HCT116 (cell line): Measurements from ENCODE around the gene CMBL.
A peak's percentile ranks its signal among the peaks of the same experiment; 100 is the strongest.

Experiments
- ATF3 ChIP-seq: IDR thresholded peaks from 2 replicates; pipeline ENCODE4 v1.6.1; 2012
- CTCF ChIP-seq, 3 experiments: fragments of 200-600 bp in 1 of 3; sonication (generic) in 1 of 3; IDR thresholded peaks in 2 of 3; conservative IDR thresholded peaks in 1 of 3; 2 replicates each; pipeline ENCODE4 v1.5.1; 2012 to 2017; ENCODE audit warnings: low read depth in 2 of 3, low read length in 2 of 3, antibody characterized with exemption in 1 of 3, borderline replicate concordance in 1 of 3, control low read depth in 1 of 3, mild to moderate bottlenecking in 1 of 3, mixed read lengths in 1 of 3, mixed run types in 1 of 3, moderate library complexity in 1 of 3; ENCODE audit not compliant: insufficient read depth in 1 of 3
- ELF1 ChIP-seq: IDR thresholded peaks from 2 replicates; pipeline ENCODE4 v1.6.1; 2012; ENCODE audit warnings: low read depth, borderline replicate concordance
- EZH2 ChIP-seq: fragments of 200-600 bp; sonication (generic); IDR thresholded peaks from 2 replicates; pipeline ENCODE4 v1.6.1; 2017; ENCODE audit warnings: antibody characterized with exemption, mixed run types
- FOSL1 ChIP-seq: IDR thresholded peaks from 2 replicates; pipeline ENCODE4 v1.6.1; 2012; ENCODE audit warnings: low read depth
- JUND ChIP-seq: IDR thresholded peaks from 2 replicates; pipeline ENCODE4 v1.6.1; 2012
- MAX ChIP-seq: IDR thresholded peaks from 2 replicates; pipeline ENCODE4 v1.6.1; 2012
- POLR2A ChIP-seq: IDR thresholded peaks from 2 replicates; pipeline ENCODE4 v1.7.0; 2011; ENCODE audit warnings: borderline replicate concordance; ENCODE audit not compliant: insufficient read depth, insufficient read length; ENCODE audit errors: extremely low read depth
- REST ChIP-seq: IDR thresholded peaks from 2 replicates; pipeline ENCODE4 v1.6.1; 2012; ENCODE audit warnings: low read depth
- SIN3A ChIP-seq: IDR thresholded peaks from 2 replicates; pipeline ENCODE4 v1.6.1; 2012; ENCODE audit warnings: low read depth
- SP1 ChIP-seq: IDR thresholded peaks from 2 replicates; pipeline ENCODE4 v1.6.1; 2012; ENCODE audit warnings: low read depth
- SRF ChIP-seq: IDR thresholded peaks from 2 replicates; pipeline ENCODE4 v1.6.1; 2012; ENCODE audit warnings: low read depth
- YY1 ChIP-seq: IDR thresholded peaks from 2 replicates; pipeline ENCODE4 v1.6.1; 2011; ENCODE audit warnings: low read length, low read depth, moderate library complexity, mild to moderate bottlenecking; ENCODE audit not compliant: insufficient replicate concordance; ENCODE audit errors: extremely low read depth
- ZFX ChIP-seq: fragments of 450-650 bp; IDR thresholded peaks from 2 replicates; pipeline ENCODE4 v1.6.1; 2017

- peak; percentile 52 for TF ChIP-seq YY1
- no peak for TF ChIP-seq CTCF (IDR thresholded peaks at IDR 0.05 in 2 of 3, conservative IDR thresholded peaks at IDR 0.05 in 1 of 3; ENCODE audit: borderline replicate concordance in 1 of 3, insufficient read depth in 1 of 3, low read depth in 2 of 3, low read length in 2 of 3)
- no peak for TF ChIP-seq POLR2A
- TF ChIP-seq JUND = peak; percentile 64
- TF ChIP-seq SRF = peak; percentile 22; the same call in 1 of the 2 replicates
- no peak for TF ChIP-seq REST
- TF ChIP-seq ELF1 = no peak
- peak; percentile 47 for TF ChIP-seq SP1
- no peak; the same call in 1 of the 2 replicates for TF ChIP-seq SIN3A
- peak; percentile 80 for TF ChIP-seq MAX
- TF ChIP-seq EZH2 = no peak
- no peak for TF ChIP-seq ZFX
- TF ChIP-seq ATF3 = no peak
- TF ChIP-seq FOSL1 = peak; percentile 52; the same call in 1 of the 2 replicates
Measured at GRCh38 chr5:10310066-10310779, 2.5 kb upstream of the CMBL start.
